DND-41 (cell line): ENCODE results near the gene IL1R2.

Source experiments
- ATAC-seq: fragments of 200-7000 bp; cut with Tn5 transposase; 3 replicates; pipeline ENCODE4 v1.9.1; 2021; ENCODE audit warnings: low read depth; ENCODE audit not compliant: insufficient read depth
- DNase-seq: peaks from one replicate; pipeline ENCODE4 v3.0.0-alpha.2; 2020
- H2AFZ ChIP-seq: 2 replicates; pipeline ENCODE4 v1.6.0; 2012; ENCODE audit warnings: low read depth, low read length
- H3K27ac ChIP-seq: 2 replicates; pipeline ENCODE4 v1.5.1; 2012; ENCODE audit warnings: low read length, inconsistent platforms
- H3K27me3 ChIP-seq: fragments of 200-600 bp; sonication (generic); 2 replicates; pipeline ENCODE4 v1.6.0; 2012; ENCODE audit warnings: low read length, mild to moderate bottlenecking, inconsistent platforms; ENCODE audit not compliant: insufficient read depth, poor library complexity
- H3K36me3 ChIP-seq: 2 replicates; pipeline ENCODE4 v1.5.1; 2012; ENCODE audit warnings: low read length, inconsistent platforms; ENCODE audit not compliant: insufficient read depth
- H3K4me1 ChIP-seq: 2 replicates; pipeline ENCODE4 v1.5.1; 2012; ENCODE audit warnings: mild to moderate bottlenecking, low read length; ENCODE audit not compliant: insufficient read depth
- H3K4me2 ChIP-seq: 2 replicates; pipeline ENCODE4 v1.6.0; 2012; ENCODE audit warnings: mild to moderate bottlenecking, moderate library complexity, low read length, inconsistent platforms; ENCODE audit not compliant: insufficient read depth
- H3K4me3 ChIP-seq, 2 experiments: fragments of 200-600 bp in 1 of 2; shearing (Covaris generic) in 1 of 2; 2 replicates each; pipeline ENCODE4 v1.5.1; 2012 to 2016; ENCODE audit warnings: inconsistent platforms in 2 of 2, low read length in 2 of 2, mild to moderate bottlenecking in 2 of 2, low read depth in 1 of 2, moderate library complexity in 1 of 2
- H3K79me2 ChIP-seq: 2 replicates; pipeline ENCODE4 v1.6.0; 2012; ENCODE audit warnings: low read length, inconsistent platforms; ENCODE audit not compliant: insufficient read depth
- H3K9ac ChIP-seq: 2 replicates; pipeline ENCODE4 v1.6.0; 2012; ENCODE audit warnings: low read depth, mild to moderate bottlenecking, inconsistent platforms, low read length, moderate library complexity
- H3K9me3 ChIP-seq: 2 replicates; pipeline ENCODE4 v1.5.1; 2012; ENCODE audit warnings: low read length, moderate library complexity, mild to moderate bottlenecking, inconsistent platforms; ENCODE audit not compliant: insufficient read depth, severe bottlenecking
- H4K20me1 ChIP-seq: 2 replicates; pipeline ENCODE4 v1.6.0; 2012; ENCODE audit warnings: low read length; ENCODE audit not compliant: insufficient read depth
- EZH2 ChIP-seq: IDR thresholded peaks from 3 replicates; pipeline ENCODE4 v1.6.1; 2012; ENCODE audit warnings: borderline replicate concordance, low read depth, mild to moderate bottlenecking, moderate library complexity, low read length, inconsistent platforms; ENCODE audit not compliant: severe bottlenecking
- TF ChIP-seq, protein P1 (sequence below): IDR thresholded peaks from 2 replicates; pipeline ENCODE4 v1.5.1; 2012; ENCODE audit warnings: borderline replicate concordance, low read length, moderate library complexity, mild to moderate bottlenecking; ENCODE audit not compliant: poor library complexity, severe bottlenecking; ENCODE audit errors: extremely low read depth

Gene IL1R2

GRCh38 chr2:102021779-102022178 is 30.0 kb downstream of the IL1R2 start:
- DNase-seq = no peak
- TF ChIP-seq, protein P1, sequence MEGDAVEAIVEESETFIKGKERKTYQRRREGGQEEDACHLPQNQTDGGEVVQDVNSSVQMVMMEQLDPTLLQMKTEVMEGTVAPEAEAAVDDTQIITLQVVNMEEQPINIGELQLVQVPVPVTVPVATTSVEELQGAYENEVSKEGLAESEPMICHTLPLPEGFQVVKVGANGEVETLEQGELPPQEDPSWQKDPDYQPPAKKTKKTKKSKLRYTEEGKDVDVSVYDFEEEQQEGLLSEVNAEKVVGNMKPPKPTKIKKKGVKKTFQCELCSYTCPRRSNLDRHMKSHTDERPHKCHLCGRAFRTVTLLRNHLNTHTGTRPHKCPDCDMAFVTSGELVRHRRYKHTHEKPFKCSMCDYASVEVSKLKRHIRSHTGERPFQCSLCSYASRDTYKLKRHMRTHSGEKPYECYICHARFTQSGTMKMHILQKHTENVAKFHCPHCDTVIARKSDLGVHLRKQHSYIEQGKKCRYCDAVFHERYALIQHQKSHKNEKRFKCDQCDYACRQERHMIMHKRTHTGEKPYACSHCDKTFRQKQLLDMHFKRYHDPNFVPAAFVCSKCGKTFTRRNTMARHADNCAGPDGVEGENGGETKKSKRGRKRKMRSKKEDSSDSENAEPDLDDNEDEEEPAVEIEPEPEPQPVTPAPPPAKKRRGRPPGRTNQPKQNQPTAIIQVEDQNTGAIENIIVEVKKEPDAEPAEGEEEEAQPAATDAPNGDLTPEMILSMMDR = no peak
- TF ChIP-seq EZH2 = no peak
- H3K9me3 ChIP-seq = no peaks in the 10 kb centered on the region
- H4K20me1 ChIP-seq = no peaks in the 10 kb centered on the region
- H3K79me2 ChIP-seq = no peaks in the 10 kb centered on the region
- ATAC-seq = no peak
- peaks cover 8% of the 10 kb centered on the region for H3K27me3 ChIP-seq
- no peak overlapping the region for H3K4me2 ChIP-seq
- H3K9ac ChIP-seq = no peak overlapping the region
- no peak overlapping the region for H3K4me3 ChIP-seq
- H3K36me3 ChIP-seq = no peaks in the 10 kb centered on the region
- no peak overlapping the region for H3K27ac ChIP-seq
- no peak overlapping the region for H2AFZ ChIP-seq
- no peaks in the 10 kb centered on the region for H3K4me1 ChIP-seq

DNA sequence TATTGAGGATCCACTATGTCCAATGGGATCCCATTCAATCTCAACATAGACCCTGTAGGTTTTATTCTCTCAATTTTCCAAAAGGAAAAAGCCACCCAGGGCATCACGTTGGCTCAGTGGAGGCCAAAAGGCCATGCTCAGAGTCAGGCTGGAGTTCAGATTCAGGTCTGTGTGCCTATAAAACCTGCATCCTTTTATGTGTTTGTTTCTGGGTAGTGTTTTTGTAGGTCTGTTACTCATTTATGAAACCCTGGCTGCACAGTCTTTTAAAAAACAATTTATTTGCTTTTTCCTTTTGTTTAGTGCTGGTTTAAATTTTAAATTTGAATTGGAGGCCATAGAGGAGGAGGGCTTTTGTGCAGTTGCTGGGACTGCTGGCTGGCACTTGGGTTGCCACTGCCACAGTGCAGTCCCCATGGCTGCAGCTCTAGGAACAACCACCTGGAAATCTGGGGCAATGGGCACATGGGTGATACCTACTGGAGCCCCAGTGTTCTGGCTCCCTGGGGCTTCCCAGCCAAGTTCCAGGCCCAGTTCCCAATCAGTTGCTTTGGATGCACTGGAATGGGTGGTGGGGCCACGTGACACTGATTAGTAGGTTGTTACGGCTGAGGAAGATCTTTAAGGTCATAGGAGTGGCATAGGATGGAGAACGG is 31.3 kb downstream of the IL1R2 start:
- Histone ChIP-seq H3K79me2 (no peaks in the 10 kb centered on the region), H3K27me3 (peaks cover 8% of the 10 kb centered on the region), H3K4me1 (no peaks in the 10 kb centered on the region), H3K4me3 (no peak overlapping the region), H3K4me2 (no peak overlapping the region), H2AFZ (no peak overlapping the region), H3K9ac (no peak overlapping the region), H3K36me3 (no peaks in the 10 kb centered on the region), H3K27ac (no peak overlapping the region), H3K9me3 (no peaks in the 10 kb centered on the region), H4K20me1 (no peaks in the 10 kb centered on the region)
- no peak for ATAC-seq
- no peak for DNase-seq
- TF ChIP-seq, protein P1 = no peak
- TF ChIP-seq EZH2 = no peak

GRCh38 chr2:102024410-102024809 is 32.6 kb downstream of the IL1R2 start:
- no peaks in the 10 kb centered on the region for H4K20me1 ChIP-seq
- peaks cover 8% of the 10 kb centered on the region for H3K27me3 ChIP-seq
- no peak overlapping the region for H3K4me3 ChIP-seq
- H3K4me1 ChIP-seq = no peaks in the 10 kb centered on the region
- H3K27ac ChIP-seq = no peak overlapping the region
- no peak overlapping the region for H2AFZ ChIP-seq
- H3K4me2 ChIP-seq = no peak overlapping the region
- H3K79me2 ChIP-seq = no peaks in the 10 kb centered on the region
- H3K9me3 ChIP-seq = no peaks in the 10 kb centered on the region
- TF ChIP-seq EZH2 = no peak
- TF ChIP-seq, protein P1 = no peak
- no peak for ATAC-seq
- no peak for DNase-seq
- no peak overlapping the region for H3K9ac ChIP-seq
- no peaks in the 10 kb centered on the region for H3K36me3 ChIP-seq

DNA sequence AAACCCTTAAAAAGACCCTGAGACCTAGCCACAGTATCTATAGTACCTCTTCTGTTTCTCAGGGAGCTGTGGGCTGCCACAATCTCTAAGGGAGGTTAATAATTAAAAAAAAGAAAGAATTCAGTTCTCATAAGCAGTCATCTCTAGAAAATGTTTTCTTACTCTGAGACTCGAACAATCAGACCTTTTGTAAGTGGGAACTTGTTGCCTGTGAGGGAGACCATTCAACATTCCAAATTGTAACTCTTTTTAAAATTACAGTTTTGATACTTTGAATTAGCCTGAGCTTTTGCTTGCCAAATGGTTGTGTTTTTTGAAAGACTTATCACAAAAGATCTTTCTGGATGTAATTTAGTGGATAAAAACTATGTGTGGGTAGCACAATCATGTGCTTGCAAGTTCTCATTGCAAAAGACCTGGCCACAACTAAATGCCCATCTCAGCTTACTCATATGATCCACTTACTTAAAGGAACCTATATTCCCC is 33.3 kb downstream of the IL1R2 start:
- Histone ChIP-seq H3K36me3 (no peaks in the 10 kb centered on the region), H3K4me3 (no peak overlapping the region), H3K27me3 (peaks cover 14% of the 10 kb centered on the region), H2AFZ (no peak overlapping the region), H3K27ac (no peak overlapping the region), H3K4me1 (no peaks in the 10 kb centered on the region), H3K9ac (no peak overlapping the region), H3K4me2 (no peak overlapping the region), H3K79me2 (no peaks in the 10 kb centered on the region), H4K20me1 (no peaks in the 10 kb centered on the region), H3K9me3 (no peaks in the 10 kb centered on the region)
- ATAC-seq = no peak
- TF ChIP-seq, protein P1 = no peak
- TF ChIP-seq EZH2 = no peak
- no peak for DNase-seq
